Astrocyte of the cerebellum (primary cell): ENCODE results near the gene MRM2.
"Not testable (repeated sequence)": the region's sequence is repeated elsewhere in the genome, so short reads cannot be mapped to it uniquely, and the experiment has no call there.

ENCODE experiments used
- DNase-seq: peaks from one replicate; pipeline ENCODE4 v3.0.0-alpha.2; 2011; ENCODE audit warnings: low read depth
- H3K4me3 ChIP-seq: 2 replicates; pipeline ENCODE4 v1.5.1; 2011; ENCODE audit warnings: mild to moderate bottlenecking, low read depth, low read length, moderate library complexity
- in situ Hi-C: cut with HindIII; loops from 2 replicates; pipeline ENCODE4 v1.10.0; 2017; ENCODE audit warnings: low sequenced_read_pairs
- TF ChIP-seq, protein P1 (sequence below): IDR thresholded peaks from 2 replicates; pipeline ENCODE4 v1.5.1; 2012; ENCODE audit warnings: low read length, low read depth, moderate library complexity, mild to moderate bottlenecking; ENCODE audit errors: missing control alignments

MRM2 gene

GRCh38 chr7:2269991-2270460 is 28.0 kb upstream of the MRM2 start:
- in situ Hi-C loops = no loop called here
- no peak for DNase-seq
- no peak overlapping the region for H3K4me3 ChIP-seq
- TF ChIP-seq, protein P1, sequence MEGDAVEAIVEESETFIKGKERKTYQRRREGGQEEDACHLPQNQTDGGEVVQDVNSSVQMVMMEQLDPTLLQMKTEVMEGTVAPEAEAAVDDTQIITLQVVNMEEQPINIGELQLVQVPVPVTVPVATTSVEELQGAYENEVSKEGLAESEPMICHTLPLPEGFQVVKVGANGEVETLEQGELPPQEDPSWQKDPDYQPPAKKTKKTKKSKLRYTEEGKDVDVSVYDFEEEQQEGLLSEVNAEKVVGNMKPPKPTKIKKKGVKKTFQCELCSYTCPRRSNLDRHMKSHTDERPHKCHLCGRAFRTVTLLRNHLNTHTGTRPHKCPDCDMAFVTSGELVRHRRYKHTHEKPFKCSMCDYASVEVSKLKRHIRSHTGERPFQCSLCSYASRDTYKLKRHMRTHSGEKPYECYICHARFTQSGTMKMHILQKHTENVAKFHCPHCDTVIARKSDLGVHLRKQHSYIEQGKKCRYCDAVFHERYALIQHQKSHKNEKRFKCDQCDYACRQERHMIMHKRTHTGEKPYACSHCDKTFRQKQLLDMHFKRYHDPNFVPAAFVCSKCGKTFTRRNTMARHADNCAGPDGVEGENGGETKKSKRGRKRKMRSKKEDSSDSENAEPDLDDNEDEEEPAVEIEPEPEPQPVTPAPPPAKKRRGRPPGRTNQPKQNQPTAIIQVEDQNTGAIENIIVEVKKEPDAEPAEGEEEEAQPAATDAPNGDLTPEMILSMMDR = no peak

DNA sequence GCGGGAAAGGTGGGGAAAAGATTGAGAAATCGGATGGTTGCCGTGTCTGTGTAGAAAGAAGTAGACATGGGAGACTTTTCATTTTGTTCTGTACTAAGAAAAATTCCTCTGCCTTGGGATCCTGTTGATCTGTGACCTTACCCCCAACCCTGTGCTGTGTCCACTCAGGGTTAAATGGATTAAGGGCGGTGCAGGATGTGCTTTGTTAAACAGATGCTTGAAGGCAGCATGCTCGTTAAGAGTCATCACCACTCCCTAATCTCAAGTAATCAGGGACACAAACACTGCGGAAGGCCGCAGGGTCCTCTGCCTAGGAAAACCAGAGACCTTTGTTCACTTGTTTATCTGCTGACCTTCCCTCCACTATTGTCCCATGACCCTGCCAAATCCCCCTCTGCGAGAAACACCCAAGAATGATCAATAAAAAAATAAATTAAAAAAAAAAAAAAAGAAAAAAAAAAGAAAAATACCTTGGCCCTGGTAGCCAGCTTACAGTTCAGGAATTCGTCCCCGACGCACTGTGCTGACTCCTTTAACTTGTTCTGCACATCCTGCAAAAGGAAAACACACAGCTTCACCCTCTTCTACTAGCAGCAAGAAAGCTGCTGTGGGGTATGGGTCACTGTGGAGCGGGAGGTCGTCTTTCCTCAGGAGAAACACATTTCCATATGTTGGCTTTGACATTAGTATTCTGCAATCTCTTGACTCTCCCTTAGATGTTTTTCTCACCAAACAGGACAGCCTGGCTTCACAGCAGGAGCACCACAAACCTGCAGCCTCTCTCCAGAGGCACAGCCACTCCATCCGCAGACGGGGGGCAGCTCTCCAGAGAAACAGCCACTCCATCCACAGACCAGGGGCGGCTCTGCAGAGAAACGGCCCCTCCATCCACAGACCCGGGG is 27.3 kb upstream of the MRM2 start:
- H3K4me3 ChIP-seq, DNase-seq: not testable (repeated sequence)

DNA sequence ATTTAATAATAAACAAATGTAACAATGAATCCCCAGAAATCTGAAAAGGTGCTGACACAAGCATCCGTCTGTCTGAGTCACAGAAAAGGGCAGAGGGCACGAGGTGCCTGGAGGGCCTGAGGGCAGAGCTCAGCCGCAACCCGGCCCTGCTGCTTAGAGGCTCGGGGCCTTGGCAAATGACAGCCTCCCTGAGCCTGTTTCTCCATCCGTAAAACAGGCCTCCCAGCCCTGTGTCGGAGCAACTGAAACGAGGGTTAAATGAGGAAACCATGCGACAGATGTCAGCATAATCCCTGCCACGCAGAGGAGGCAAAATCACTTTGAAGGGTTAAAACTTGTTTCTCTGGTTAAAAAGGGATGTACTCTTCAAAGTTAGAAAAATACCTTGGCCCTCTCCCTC is 24.9 kb upstream of the MRM2 start:
- in situ Hi-C loops = no loop called here
- TF ChIP-seq, protein P1 = no peak
- no peak overlapping the region for H3K4me3 ChIP-seq
- no peak for DNase-seq

More for the DNA sequence above, 27.3 kb upstream of the MRM2 start:
- in situ Hi-C loops = not testable (repeated sequence)

- H3K4me3 ChIP-seq = no peak overlapping the region
These were observed 22.2 kb upstream of the MRM2 start for GRCh38 chr7:2264158-2264557.

GRCh38 chr7:2263176-2263575 is 21.2 kb upstream of the MRM2 start:
- TF ChIP-seq, protein P1 = no peak
- no peak for DNase-seq
- H3K4me3 ChIP-seq = no peak overlapping the region
- in situ Hi-C loops = no loop called here

More at GRCh38 chr7:2264158-2264557, 22.2 kb upstream of the MRM2 start:
- TF ChIP-seq, protein P1 = no peak
- in situ Hi-C loops = no loop called here
- no peak for DNase-seq

- DNase-seq = no peak
- in situ Hi-C loops = no loop called here
- TF ChIP-seq, protein P1 = no peak
- no peak overlapping the region for H3K4me3 ChIP-seq
These were observed 19.6 kb upstream of the MRM2 start for GRCh38 chr7:2261611-2262010.

GRCh38 chr7:2260820-2261219 is 18.8 kb upstream of the MRM2 start:
- TF ChIP-seq, protein P1 = no peak
- in situ Hi-C loops = no loop called here

More at GRCh38 chr7:2260820-2261219, 18.8 kb upstream of the MRM2 start:
- no peak for DNase-seq
- no peak overlapping the region for H3K4me3 ChIP-seq
